ENCODE data around the gene DCP1A.

DNA sequence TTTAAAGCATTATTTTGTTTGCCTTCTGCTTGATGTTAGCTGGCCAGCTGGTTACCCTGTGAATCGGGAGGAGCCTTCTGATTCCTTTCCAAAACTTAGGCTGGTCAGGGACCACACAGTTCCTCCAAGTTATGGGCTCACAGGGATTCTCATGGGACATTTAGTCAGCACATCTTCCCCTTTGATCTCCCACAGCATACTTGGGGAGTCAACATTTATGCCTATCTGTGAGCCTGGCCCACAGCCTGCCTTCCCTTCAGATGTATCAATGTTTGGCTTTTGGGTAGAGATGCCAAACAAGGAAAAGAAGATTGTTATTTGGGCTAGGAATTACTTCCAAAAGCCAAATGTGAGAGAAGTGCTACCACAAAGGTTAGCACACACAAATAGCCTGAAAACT is 32.6 kb upstream of the DCP1A start:
- no peak for TF ChIP-seq POLR2AphosphoS5 (IDR thresholded peaks at IDR 0.05; ENCODE audit: low read depth, low read length)
- TF ChIP-seq, protein P1, sequence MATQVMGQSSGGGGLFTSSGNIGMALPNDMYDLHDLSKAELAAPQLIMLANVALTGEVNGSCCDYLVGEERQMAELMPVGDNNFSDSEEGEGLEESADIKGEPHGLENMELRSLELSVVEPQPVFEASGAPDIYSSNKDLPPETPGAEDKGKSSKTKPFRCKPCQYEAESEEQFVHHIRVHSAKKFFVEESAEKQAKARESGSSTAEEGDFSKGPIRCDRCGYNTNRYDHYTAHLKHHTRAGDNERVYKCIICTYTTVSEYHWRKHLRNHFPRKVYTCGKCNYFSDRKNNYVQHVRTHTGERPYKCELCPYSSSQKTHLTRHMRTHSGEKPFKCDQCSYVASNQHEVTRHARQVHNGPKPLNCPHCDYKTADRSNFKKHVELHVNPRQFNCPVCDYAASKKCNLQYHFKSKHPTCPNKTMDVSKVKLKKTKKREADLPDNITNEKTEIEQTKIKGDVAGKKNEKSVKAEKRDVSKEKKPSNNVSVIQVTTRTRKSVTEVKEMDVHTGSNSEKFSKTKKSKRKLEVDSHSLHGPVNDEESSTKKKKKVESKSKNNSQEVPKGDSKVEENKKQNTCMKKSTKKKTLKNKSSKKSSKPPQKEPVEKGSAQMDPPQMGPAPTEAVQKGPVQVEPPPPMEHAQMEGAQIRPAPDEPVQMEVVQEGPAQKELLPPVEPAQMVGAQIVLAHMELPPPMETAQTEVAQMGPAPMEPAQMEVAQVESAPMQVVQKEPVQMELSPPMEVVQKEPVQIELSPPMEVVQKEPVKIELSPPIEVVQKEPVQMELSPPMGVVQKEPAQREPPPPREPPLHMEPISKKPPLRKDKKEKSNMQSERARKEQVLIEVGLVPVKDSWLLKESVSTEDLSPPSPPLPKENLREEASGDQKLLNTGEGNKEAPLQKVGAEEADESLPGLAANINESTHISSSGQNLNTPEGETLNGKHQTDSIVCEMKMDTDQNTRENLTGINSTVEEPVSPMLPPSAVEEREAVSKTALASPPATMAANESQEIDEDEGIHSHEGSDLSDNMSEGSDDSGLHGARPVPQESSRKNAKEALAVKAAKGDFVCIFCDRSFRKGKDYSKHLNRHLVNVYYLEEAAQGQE (IDR thresholded peaks at IDR 0.05; ENCODE audit: insufficient read depth in 1 of 2, low read depth in 2 of 2, low read length in 2 of 2), result no peak
- no peak for TF ChIP-seq TAF1 (IDR thresholded peaks at IDR 0.05; ENCODE audit: borderline replicate concordance, insufficient read depth, low read length)

Data from PFSK-1 (cell line).